Heart right ventricle (tissue), 16 donors: ENCODE results near the gene HMGXB3. TPM values are rescaled to one million over a fixed set of nuclear protein-coding genes. Genes with fewer than 3 reads are reported as not detected.
"Not testable (repeated sequence)": the region's sequence is repeated elsewhere in the genome, so short reads cannot be mapped to it uniquely, and the experiment has no call there.

ENCODE experiments used
- ATAC-seq, 8 donors: fragments of 200-7000 bp; cut with Tn5 transposase; one replicate each; pipeline ENCODE4 v1.9.1; 2020; ENCODE audit warnings: mild to moderate bottlenecking in 8 of 8, moderate library complexity in 8 of 8, moderate number of reproducible peaks in 1 of 8
- DNase-seq, 2 donors: peaks; one replicate each; pipeline ENCODE4 v3.0.0-alpha.2; 2020
- H3K27ac ChIP-seq, 10 donors: fragments of 200-600 bp; sonication (generic) in 2 of 10; one replicate each; pipeline versions ENCODE4 v1.5.0 to v1.8.0; 2020 to 2022; ENCODE audit warnings: mild to moderate bottlenecking in 3 of 10
- H3K27me3 ChIP-seq, 7 donors: fragments of 200-600 bp; one replicate each; pipeline ENCODE4 v1.8.0; 2021 to 2022; ENCODE audit warnings: mild to moderate bottlenecking in 2 of 7
- H3K36me3 ChIP-seq, 9 donors: fragments of 200-600 bp; sonication (generic) in 1 of 9; one replicate each; pipeline versions ENCODE4 v1.5.0 to v1.8.0; 2020 to 2022; ENCODE audit warnings: mild to moderate bottlenecking in 2 of 9
- H3K4me1 ChIP-seq, 9 donors: fragments of 200-600 bp; sonication (generic) in 1 of 9; one replicate each; pipeline versions ENCODE4 v1.5.0 to v1.8.0; 2020 to 2022; ENCODE audit warnings: mild to moderate bottlenecking in 4 of 9
- H3K4me3 ChIP-seq, 10 donors: fragments of 200-600 bp; sonication (generic) in 2 of 10; one replicate each; pipeline versions ENCODE4 v1.5.0 to v1.8.0; 2020 to 2022; ENCODE audit warnings: mild to moderate bottlenecking in 7 of 10, moderate library complexity in 2 of 10
- H3K9me3 ChIP-seq, 11 donors: fragments of 200-600 bp in 10 of 11; sonication (generic) in 2 of 11; one replicate each; pipeline versions ENCODE4 v1.5.0 to v1.8.0; 2013 to 2022; ENCODE audit warnings: mild to moderate bottlenecking in 2 of 11, control low read depth in 1 of 11, moderate library complexity in 1 of 11
- WGBS, 2 donors: extraction: QIAGEN DNeasy Blood & Tissue Kit; methylation state at CpG; one replicate each; pipeline ENCODE4 v1.1.7; 2013; ENCODE audit warnings: inconsistent platforms in 1 of 2; 5-methylcytosine and 5-hydroxymethylcytosine counted together
- intact Hi-C, 10 donors: fragments of 100-400 bp; cut with DNase I; formaldehyde crosslinking; loops; one replicate each; pipeline versions ENCODE4 v1.11.1 to v1.14.2; 2022
- polyA plus RNA-seq, 2 donors: library from polyadenylated mRNA; stranded (reverse); fragments of 200-250 nt; gene quantifications; one replicate each; pipeline ENCODE4 v1.2.3, GENCODE V29; 2013
- total RNA-seq, 10 donors: library from RNA; stranded (reverse); fragmentation: NEBNext Ultra II Directional in 3 of 10; extraction: Animal tissue kit (Norgen Biotek cat#: 25700) in 3 of 10; gene quantifications; one replicate each; pipeline versions ENCODE4 v1.2.1 to v1.2.4, GENCODE V29; 2021 to 2023
- TF ChIP-seq, protein P1 (sequence below), 9 donors: fragments of 200-600 bp; sonication (generic) in 2 of 9; IDR thresholded peaks; one replicate each; pipeline versions ENCODE4 v1.5.0 to v1.8.0; 2021 to 2022; ENCODE audit warnings: antibody characterized with exemption in 9 of 9, mild to moderate bottlenecking in 5 of 9, moderate library complexity in 1 of 9
- donor health status: Arrhythmogenic right ventricular cardiomyopathy.
- donor health status: ischemic (EF 13 %, LVEDD 7.1; RV severe dilation, severe dysfunction).
- donor health status: healthy with polysubstance abuse.
- donor health status: DM: no; HTN: yes; CAD: no.
- donor health status: DM: no; HTN: no; CAD: no.
- donor health status: ischemic (EF 25% LVEDD 6.9; RV normal size, moderate dysfunction).
- donor health status: ischemic (EF 25% LVEDD 5.7; RV mildly dilated, moderate dysfunction).
- donor health status: healthy.
- donor health status: DM: yes; HTN: yes; CAD: no.
- donor health status: Ischemic cardiomyopathy.
- donor health status: ischemic (EF 35%, LVEDD 5.7; RV mildly dilated, moderate dysfunction).
- donor health status: nonischemic (EF 11% LVEDD 7.7; RV severe dilation, severe dysfunction).
- donor health status: DM: yes; HTN: yes; CAD: no.
- donor health status: PGD.
- donor health status: ischemic (EF 29% LVEDD 5.4; RV normal size, mild dysfunction).
- donor health status: nonischemic (EF 23%, LVEDD 6.1; RV moderate dilation, normal function).

Gene HMGXB3
- total and polyA plus RNA-seq, 12 donors: 12.7 to 17.9 (median 14.9) TPM

DNA sequence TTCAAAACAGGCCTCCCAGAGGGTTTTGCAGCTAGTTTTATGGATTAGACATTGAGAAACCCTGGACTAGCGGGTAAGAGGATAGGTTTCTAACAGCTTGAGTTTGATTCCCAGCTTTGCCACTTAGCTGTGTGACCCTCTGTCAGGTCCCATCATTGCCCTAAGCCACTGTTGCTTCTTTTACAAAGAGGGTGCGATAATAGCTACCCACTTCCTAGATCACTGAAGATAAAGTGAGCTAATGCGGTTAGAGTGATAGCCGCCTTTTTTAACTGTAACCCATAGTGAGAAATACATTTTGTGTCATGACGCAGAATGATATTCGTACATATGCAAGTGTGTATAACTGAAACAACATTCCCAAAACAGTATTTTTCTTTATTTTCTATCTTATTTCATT, 45.5 kb downstream of the HMGXB3 start:
- ATAC-seq: no peak
- DNase-seq: no peak
- WGBS, 2 donors: 75 to 97% methylated on average over 6 of the region's 6 CpGs
- H3K27ac ChIP-seq: no peak overlapping the region
- TF ChIP-seq, protein P1, sequence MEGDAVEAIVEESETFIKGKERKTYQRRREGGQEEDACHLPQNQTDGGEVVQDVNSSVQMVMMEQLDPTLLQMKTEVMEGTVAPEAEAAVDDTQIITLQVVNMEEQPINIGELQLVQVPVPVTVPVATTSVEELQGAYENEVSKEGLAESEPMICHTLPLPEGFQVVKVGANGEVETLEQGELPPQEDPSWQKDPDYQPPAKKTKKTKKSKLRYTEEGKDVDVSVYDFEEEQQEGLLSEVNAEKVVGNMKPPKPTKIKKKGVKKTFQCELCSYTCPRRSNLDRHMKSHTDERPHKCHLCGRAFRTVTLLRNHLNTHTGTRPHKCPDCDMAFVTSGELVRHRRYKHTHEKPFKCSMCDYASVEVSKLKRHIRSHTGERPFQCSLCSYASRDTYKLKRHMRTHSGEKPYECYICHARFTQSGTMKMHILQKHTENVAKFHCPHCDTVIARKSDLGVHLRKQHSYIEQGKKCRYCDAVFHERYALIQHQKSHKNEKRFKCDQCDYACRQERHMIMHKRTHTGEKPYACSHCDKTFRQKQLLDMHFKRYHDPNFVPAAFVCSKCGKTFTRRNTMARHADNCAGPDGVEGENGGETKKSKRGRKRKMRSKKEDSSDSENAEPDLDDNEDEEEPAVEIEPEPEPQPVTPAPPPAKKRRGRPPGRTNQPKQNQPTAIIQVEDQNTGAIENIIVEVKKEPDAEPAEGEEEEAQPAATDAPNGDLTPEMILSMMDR (IDR thresholded peaks at IDR 0.05): no peak
- H3K9me3 ChIP-seq: no peaks in the 10 kb centered on the region
- intact Hi-C loops: loop anchor here in 3 of 10 donors (10.0 kb wide), 1 partner anchor 169 kb away; no protein-coding TSS in a partner anchor
- H3K36me3 ChIP-seq: peaks cover 6 to 100% (median 54%) of the 10 kb centered on the region in 9 donors
- H3K4me3 ChIP-seq: no peak overlapping the region
- H3K27me3 ChIP-seq: no peaks in the 10 kb centered on the region
- H3K4me1 ChIP-seq: peaks cover 0 to 47% (median 36%) of the 10 kb centered on the region in 9 donors

DNA sequence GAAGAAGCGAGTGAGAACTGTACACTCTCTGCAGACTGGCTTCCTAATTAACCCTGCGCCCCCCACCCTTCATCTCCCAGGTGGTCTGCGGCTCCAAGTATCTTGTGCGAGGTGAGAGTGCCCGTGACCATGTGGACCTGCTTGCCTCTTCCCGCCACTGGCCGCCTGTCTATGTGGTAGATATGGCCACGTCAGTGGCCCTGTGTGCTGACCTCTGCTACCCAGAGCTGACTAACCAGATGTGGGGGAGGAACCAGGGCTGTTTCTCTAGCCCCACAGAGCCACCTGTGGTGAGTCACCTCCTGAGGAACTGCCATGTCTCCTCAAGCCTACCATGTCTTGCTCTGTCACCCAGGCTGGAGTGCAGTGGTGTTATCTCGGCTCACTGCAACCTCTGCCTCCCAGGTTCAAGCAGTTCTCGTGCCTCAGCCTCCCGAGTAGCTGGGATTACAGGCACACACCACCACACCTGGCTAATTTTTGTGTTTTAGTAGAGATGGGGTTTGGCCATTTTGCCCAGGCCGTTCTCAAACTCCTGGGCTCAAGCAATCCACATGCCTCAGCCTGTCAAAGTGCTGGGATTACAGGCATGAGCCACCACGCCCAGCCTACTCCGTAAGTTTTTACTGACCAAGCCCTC, 49.8 kb downstream of the HMGXB3 start:
- WGBS, 2 donors: 92 to 94% methylated on average over 14 of the region's 14 CpGs

DNA sequence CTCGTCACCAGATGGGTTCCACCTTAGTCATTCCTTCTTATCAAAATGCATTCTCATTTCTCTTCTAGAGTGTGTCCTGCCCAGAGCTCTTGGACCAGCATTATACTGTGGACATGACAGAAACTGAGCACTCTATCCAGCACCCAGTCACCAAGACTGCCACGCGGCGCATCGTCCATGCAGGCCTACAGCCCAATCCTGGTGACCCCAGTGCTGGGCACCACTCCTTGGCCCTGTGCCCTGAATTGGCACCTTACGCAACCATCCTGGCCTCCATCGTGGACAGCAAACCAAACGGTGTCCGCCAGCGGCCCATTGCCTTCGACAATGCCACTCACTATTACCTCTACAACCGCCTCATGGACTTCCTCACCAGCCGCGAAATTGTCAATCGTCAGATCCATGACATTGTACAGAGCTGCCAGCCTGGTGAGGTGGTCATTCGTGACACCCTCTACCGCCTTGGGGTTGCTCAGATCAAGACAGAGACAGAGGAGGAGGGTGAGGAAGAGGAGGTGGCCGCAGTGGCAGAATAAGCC, 51.2 kb downstream of the HMGXB3 start:
- intact Hi-C loops: no loop called here

More for the DNA sequence above, 49.8 kb downstream of the HMGXB3 start:
- DNase-seq, H3K27ac ChIP-seq, H3K4me3 ChIP-seq, intact Hi-C loops, ATAC-seq, H3K27me3 ChIP-seq, H3K9me3 ChIP-seq: not testable (repeated sequence)
- peaks cover 0 to 46% (median 6%) of the 10 kb centered on the region in 9 donors for H3K4me1 ChIP-seq
- H3K36me3 ChIP-seq: peaks cover 13 to 100% (median 73%) of the 10 kb centered on the region in 9 donors

DNA sequence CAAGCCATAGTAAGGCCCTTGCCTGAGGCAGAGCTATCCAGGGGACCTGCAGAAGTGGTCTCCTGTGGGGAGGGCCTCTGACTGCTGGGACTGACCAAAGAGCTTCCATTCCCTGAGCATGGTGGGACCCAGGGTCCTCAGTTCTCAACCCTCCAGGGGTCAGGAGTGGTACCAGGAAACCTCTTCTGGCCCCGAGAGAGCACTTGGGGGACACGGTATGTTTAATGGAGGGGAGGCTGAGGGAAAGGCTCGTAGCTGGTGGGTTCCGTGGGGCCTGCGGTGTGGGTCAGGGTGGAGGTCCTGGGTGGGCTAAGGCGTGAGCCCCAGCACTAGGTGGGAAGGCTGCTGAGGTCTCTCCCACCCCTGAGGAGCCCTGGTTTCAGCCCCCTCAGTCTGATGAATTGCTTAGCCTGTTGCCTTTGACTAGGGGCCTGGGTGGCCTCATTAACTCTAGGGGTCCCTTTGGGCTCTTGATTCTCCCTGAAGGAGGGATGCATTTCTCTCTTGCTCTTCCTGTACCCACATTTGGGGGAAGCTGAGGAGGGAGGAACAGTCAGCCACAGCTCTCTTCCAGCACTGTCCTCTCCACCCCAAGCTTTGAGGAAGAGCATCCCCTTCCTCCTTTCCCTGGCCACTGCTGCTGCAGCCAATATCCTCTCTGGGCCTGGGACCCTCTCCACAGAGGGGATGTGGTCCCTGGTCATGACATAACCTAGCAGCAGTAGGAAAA, 51.9 kb downstream of the HMGXB3 start:
- no peaks in the 10 kb centered on the region for H3K27me3 ChIP-seq
- H3K27ac ChIP-seq: peak overlapping the region in 1 of 10 donors; percentile 65
- WGBS, 2 donors: 61 to 62% methylated on average over 6 of the region's 6 CpGs
- H3K4me3 ChIP-seq: no peak overlapping the region
- ATAC-seq: peak in 2 of 8 donors; percentile 6 to 12
- no peaks in the 10 kb centered on the region for H3K9me3 ChIP-seq
- TF ChIP-seq, protein P1 (IDR thresholded peaks at IDR 0.05): no peak
- no peak for DNase-seq
- H3K36me3 ChIP-seq: peaks cover 13 to 100% (median 67%) of the 10 kb centered on the region in 9 donors
- intact Hi-C loops: no loop called here
- peaks cover 0 to 40% (median 0%) of the 10 kb centered on the region in 9 donors for H3K4me1 ChIP-seq

More for the DNA sequence above, 51.2 kb downstream of the HMGXB3 start:
- H3K27ac ChIP-seq: peak overlapping the region in 1 of 10 donors; percentile 20
- H3K4me1 ChIP-seq: peaks cover 0 to 40% (median 0%) of the 10 kb centered on the region in 9 donors
- H3K9me3 ChIP-seq: no peaks in the 10 kb centered on the region
- peaks cover 13 to 100% (median 73%) of the 10 kb centered on the region in 9 donors for H3K36me3 ChIP-seq
- no peak overlapping the region for H3K4me3 ChIP-seq
- ATAC-seq (no peak), DNase-seq (no peak)
- TF ChIP-seq, protein P1 (IDR thresholded peaks at IDR 0.05): no peak
- H3K27me3 ChIP-seq: no peaks in the 10 kb centered on the region
- whole genome bisulfite sequencing, 2 donors: 89% methylated on average over 18 of the region's 18 CpGs
